Measurements from ENCODE around the gene ADAMTS7.
"Not testable (repeated sequence)": the region's sequence is repeated elsewhere in the genome, so short reads cannot be mapped to it uniquely, and the experiment has no call there.

ADAMTS7 gene

GRCh38 chr15:78752492-78753358, 58.5 kb downstream of the ADAMTS7 start:
- FAIRE-seq = no peak

- FAIRE-seq = no peak
Measured at GRCh38 chr15:78751602-78751979, 59.7 kb downstream of the ADAMTS7 start.

- not testable (repeated sequence) for FAIRE-seq
Measured at GRCh38 chr15:78750974-78751601, 60.2 kb downstream of the ADAMTS7 start.

DNA sequence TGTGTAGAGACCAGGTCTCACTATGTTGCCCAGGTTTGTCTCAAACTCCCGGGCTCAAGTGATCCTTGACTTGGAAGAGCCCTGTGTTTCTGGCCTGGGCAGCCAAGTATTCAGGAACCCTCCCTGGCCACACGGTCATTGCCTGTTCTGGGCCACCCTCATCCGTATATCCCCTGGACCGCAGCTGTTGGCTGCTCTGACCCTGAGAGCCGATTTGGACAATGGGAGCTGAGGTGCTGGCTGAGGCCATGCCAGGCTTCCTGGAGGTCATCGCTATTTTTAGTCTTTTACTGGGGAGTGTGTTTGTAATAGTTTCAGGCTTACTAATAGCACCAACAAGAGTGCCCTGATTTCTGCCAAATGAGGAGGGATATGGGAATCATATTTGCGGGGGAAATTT, 60.7 kb downstream of the ADAMTS7 start:
- FAIRE-seq = no peak

- FAIRE-seq = no peak
Measured at GRCh38 chr15:78749831-78750230, 61.4 kb downstream of the ADAMTS7 start.

GRCh38 chr15:78747877-78748276, 63.4 kb downstream of the ADAMTS7 start:
- FAIRE-seq = not testable (repeated sequence)

DNA sequence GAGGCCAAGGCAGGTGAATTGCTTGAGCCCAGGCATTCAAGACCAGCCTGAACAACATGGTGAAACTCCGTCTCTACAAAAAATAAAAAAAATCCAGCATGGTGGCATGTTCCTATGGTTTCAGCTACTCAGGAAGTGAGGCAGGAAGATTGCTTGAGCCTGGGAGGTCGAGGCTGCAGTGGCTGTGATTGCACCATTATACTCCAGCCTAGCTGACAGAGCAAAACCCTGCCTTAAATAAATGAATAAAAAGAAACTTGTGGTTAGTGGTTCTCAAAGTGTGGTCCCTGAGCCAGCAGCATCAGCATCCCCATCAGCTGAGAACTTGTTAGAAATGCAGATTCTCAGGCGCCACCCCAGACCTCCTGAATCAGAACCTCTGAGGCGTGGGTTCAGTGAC, 69.6 kb downstream of the ADAMTS7 start:
- FAIRE-seq = not testable (repeated sequence)

DNA sequence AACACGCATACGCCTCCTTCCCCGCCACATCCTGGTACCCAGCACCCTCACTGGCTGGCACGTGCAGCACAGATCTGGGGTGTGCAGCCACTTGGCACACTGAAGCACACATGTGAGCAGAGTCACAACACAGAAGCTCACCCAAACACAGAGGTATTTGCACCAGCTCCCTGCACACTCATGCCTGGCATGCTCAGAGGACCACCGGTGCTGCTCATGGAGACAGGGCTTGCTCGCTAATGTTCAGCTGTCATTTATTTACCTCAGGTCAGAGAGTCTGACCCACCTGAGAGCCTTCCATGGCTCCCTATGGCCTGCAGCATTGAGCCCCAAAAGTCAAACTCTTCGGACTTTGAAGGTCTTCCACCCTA, 70.4 kb downstream of the ADAMTS7 start:
- FAIRE-seq = no peak

DNA sequence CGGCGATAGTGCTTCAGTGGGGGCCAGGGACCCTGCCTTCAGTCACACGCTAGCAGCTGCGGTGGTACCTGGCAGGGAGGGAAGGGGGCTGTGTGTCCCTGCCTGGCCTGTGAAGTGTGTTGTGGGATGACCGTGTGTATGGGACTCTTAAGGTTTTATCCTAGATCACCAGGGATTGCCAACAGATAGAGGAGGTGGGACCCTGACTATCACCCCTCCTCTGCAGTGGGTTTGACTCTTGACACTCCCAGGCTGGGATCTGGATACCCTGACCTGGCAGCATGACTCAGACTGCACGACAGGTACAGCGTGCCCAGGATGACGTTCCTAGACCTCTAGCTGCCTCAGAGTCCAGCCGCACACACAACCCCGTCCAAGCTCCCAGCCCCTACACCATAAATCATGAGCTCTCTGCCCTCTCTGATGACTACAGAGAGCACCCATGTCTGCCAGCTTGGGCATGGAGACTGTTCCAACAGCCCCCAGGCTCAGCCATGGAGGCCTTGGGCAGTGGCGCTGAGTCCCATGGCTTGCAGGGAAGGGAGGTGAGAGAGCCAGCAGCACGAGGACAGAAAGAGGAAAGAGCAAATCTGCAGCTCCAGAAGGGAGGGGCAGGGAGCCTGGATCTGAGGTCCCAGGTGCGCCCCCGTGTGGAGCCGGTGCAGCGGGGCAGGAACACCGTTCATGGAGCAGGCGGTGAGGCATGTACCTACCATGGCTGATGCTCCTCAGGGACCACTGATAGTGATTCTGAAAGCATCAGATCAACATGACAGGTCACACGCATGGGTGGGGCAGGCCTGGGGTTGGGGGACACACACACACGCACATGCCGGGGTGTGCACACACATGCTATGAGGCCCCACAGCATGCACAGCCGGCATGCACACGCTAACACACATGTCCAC, 71.0 kb downstream of the ADAMTS7 start:
- no peak for FAIRE-seq

GRCh38 chr15:78739206-78739605, 72.1 kb downstream of the ADAMTS7 start:
- no peak for FAIRE-seq

DNA sequence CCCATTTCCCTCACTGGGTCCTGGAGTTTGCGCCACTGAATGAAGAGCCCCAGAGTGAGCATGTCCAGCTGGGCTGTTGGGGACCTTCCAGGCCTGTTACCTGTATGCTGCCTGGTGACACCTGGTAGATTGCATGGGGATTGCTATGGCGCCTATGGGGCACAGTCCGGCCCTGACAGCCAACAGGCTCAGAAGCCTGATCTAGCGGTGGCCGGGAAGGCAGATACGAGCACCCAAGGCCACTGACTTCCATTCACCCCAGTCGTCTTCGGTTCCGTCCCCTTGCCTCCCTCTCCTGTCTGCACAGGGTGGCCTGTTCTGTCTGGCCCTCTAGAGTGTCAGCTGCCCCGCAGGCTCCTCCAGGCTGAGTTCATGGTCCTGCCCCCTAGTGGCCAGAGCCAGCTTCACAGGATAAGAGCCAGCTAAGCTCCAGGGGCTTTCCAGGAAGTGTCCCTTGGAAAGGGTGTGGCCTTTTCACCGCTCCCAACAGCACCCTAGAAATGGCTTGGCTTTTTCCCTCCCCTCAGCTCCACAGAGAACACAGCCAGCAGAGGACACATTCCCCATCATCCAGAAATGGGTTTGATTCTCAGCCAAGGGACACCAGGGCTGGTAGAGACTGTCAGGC, 73.2 kb downstream of the ADAMTS7 start:
- not testable (repeated sequence) for FAIRE-seq

GRCh38 chr15:78737187-78737820, 74.0 kb downstream of the ADAMTS7 start:
- no peak for FAIRE-seq

- FAIRE-seq = not testable (repeated sequence)
Measured at GRCh38 chr15:78736286-78736685, 75.0 kb downstream of the ADAMTS7 start.

- FAIRE-seq = no peak
Measured at GRCh38 chr15:78734451-78735064, 76.7 kb downstream of the ADAMTS7 start.

DNA sequence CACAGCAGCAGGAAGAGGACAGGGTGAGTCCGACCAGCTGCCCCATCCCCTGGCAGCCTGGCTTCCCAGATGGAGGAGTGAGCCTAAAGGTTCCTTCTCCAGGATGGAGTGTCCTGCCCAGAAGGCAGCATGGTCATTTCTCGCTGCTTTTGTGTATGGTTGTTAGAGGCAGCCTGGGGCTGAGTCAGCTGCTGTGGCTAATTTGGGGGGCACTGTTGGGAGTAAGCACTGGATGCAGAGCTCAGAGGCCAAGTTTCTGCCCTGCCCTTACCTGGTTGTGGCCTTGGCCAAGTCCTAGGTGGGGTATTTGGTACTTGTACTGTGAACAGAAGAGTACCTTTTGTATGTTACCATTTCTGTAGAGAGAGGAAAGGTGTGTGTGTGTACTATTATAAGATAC, 78.6 kb downstream of the ADAMTS7 start:
- FAIRE-seq = no peak

GRCh38 chr15:78730955-78731354, 80.3 kb downstream of the ADAMTS7 start:
- FAIRE-seq = no peak

- FAIRE-seq = not testable (repeated sequence)
Measured at GRCh38 chr15:78728427-78728826, 82.8 kb downstream of the ADAMTS7 start.

DNA sequence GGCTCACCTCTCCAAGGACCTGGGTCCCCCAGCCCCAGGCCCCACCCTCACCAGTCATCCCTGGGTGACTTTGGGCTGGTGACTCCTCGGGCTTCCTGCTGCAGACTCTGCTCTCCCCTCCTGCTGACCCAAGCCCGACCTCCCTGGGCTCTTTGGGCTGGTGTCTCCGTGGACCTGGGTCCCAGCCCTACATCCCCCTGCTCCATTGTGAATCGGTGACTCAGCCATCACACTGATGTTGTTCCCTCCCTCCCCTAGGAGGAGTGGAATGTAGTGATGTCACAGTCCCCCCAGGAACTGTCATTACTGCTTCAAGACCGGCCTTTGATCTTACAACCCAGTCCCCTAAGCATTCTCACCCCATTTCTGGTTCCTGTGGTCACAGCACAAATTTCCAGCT, 83.7 kb downstream of the ADAMTS7 start:
- no peak for FAIRE-seq

DNA sequence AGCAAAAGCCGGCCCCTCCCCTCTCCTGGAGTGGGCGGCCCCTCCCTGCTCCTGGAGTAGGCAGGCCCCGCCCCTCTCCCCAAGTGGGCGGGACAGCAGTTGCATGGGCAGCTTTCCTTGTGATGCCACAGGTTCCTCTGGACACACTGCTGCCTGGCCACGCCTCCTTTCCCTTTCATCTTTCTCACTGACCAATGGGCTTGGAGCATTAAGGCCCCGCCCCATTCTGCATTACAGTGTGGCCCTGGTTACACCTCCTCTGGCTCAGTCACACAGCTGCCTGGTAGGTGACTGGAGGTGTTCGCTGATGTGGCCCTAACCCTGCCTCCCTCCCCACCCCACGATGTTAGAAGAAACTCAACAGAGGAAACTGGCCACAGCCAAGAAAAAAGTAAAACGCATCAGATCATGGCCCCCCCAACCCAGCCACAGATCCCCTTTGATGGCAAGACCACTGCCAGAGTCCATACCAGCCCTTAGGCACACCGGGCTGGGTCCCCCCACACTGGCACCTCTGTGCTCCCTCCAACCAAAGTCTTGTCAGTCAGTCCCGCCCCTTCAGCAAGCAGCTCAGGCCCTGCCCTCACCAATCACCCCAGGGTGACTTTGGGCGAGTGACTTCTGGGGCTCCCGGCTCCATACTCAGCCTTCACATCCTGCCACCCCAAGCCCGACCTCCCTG, 84.3 kb downstream of the ADAMTS7 start:
- no peak for FAIRE-seq

DNA sequence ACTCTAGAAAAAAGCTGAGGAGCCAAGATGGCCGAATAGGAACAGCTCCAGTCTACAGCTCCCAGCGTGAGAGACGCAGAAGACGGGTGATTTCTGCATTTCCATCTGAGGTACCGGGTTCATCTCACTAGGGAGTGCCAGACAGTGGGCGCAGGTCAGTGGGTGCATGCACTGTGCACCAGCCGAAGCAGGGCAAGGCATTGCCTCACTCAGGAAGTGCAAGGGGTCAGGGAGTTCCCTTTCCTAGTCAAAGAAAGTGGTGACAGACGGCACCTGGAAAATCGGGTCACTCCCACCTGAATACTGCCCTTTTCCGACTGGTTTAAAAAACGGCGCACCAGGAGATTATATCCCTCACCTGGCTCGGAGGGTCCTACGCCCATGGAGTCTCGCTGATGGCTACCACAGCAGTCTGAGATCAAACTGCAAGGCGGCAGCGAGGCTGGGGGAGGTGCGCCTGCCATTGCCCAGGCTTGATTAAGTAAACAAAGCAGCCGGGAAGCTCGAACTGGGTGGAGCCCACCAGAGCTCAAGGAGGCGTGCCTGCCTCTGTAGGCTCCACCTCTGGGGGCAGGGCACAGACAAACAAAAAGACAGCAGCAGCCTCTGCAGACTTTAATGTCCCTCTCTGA, 91.3 kb downstream of the ADAMTS7 start:
- not testable (repeated sequence) for FAIRE-seq

GRCh38 chr15:78718837-78719236, 92.4 kb downstream of the ADAMTS7 start:
- FAIRE-seq = no peak

Measured in A204.1 (cell line).